Measurements from ENCODE around the gene NPTX1. TPM values are rescaled to one million over a fixed set of nuclear protein-coding genes. Genes with fewer than 3 reads are reported as not detected.

The NPTX1 gene, protein sequence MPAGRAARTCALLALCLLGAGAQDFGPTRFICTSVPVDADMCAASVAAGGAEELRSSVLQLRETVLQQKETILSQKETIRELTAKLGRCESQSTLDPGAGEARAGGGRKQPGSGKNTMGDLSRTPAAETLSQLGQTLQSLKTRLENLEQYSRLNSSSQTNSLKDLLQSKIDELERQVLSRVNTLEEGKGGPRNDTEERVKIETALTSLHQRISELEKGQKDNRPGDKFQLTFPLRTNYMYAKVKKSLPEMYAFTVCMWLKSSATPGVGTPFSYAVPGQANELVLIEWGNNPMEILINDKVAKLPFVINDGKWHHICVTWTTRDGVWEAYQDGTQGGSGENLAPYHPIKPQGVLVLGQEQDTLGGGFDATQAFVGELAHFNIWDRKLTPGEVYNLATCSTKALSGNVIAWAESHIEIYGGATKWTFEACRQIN
- total RNA-seq: 0.53 TPM

- DNase-seq (ENCODE audit: low spot score) (no peak), ATAC-seq (no peak)
- intact Hi-C loops (cut with DNase I): no loop called here
These were observed at the start of gene NPTX1 for GRCh38 chr17:80475910-80476876. Gene NPTX1, minus strand, starts transcription at chr17:80476607. Its CDS starts 161 bp downstream, at chr17:80476446.

GRCh38 chr17:80523956-80524712 lies 47.7 kb upstream of the NPTX1 start:
- peak; percentile 50 for ATAC-seq
- DNase-seq (ENCODE audit: low spot score): no peak
- intact Hi-C loops (cut with DNase I): no loop called here

DNA sequence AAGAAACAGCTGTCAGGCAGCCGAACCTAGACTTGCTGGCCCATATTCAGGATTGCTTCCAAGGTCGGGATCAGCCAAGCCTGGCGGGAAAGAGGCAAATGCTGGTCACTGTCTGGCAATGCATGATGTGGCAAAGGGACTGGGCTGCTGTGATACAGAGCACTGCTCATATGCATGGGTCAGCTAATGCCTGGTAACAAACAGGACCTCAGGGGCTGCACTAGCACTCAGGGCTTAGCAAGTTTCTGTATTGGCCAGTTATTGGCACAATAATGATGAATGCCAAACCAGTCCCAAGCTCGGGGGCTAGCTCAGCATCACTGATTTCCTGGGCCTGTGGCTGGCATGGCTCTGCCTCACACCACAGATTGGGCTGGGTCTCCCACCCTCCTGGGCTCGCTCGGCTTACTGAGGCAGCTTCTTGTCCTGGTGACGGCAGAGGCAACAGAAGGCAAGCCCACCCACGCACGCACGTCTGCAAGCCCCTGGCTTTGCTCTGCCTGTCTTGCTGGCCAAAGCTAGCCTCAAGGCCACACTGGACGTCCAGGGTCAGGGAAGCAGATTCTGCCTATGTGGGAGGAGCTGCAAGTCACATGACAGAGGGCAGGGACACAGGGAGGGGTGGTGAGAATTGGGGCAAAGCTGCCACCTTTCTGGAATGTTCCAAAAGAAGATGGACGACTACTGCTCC lies 46.8 kb upstream of the NPTX1 start:
- intact Hi-C loops (cut with DNase I): no loop called here
- DNase-seq (ENCODE audit: low spot score): no peak

GRCh38 chr17:80520810-80521455 lies 44.5 kb upstream of the NPTX1 start:
- intact Hi-C loops (cut with DNase I): no loop called here
- DNase-seq (ENCODE audit: low spot score) (no peak), ATAC-seq (no peak)

More for the DNA sequence above, 46.8 kb upstream of the NPTX1 start:
- peak; percentile 14 for ATAC-seq

- no peak for ATAC-seq
- intact Hi-C loops (cut with DNase I): no loop called here
- DNase-seq (ENCODE audit: low spot score): no peak
These were observed 42.8 kb upstream of the NPTX1 start for GRCh38 chr17:80519091-80519781.

- ATAC-seq (no peak), DNase-seq (ENCODE audit: low spot score) (no peak)
- intact Hi-C loops (cut with DNase I): no loop called here
These were observed 42.0 kb upstream of the NPTX1 start for GRCh38 chr17:80518392-80518791.

GRCh38 chr17:80517641-80518040 lies 41.2 kb upstream of the NPTX1 start:
- ATAC-seq (no peak), DNase-seq (ENCODE audit: low spot score) (no peak)
- intact Hi-C loops (cut with DNase I): no loop called here

DNA sequence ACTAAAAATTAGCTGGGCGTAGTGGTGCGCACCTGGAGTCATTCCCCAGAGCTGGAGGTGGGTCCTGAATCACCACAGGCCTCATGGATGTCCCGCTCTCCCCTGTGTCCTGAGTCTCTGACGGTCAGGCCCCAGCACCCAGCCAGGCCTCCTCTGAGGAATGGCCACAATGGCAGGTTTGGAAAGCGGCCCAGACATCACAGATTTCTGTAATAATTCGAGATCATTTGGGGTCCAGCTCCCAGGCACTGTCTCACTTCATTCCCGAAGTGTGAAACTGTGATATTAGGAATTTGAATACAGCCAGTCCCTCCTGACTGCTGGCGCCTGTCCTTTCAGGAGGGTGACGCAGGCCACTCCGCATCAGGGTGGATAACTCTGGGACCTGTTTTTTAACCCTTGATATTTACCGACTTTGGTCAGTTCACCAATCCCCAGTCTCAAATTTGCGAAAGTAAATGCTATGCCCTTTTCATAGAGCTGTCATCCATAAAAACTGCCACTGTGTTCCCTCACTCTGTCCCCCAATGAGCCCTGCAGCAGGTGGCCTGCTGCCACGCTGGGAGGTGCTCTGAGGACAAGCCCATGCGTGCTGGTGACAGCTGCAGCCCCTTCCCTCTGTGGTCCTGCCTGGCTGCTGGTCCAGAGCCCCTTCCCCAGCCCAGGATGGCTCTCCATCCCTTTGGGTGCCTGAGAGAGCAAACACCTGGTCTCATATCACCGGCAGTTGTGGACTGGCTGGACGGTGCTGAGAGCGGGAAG lies 39.9 kb upstream of the NPTX1 start:
- intact Hi-C loops (cut with DNase I): no loop called here
- ATAC-seq (no peak), DNase-seq (ENCODE audit: low spot score) (no peak)

GRCh38 chr17:80513892-80514291 lies 37.5 kb upstream of the NPTX1 start:
- ATAC-seq (peak; percentile 62), DNase-seq (ENCODE audit: low spot score) (no peak)
- intact Hi-C loops (cut with DNase I): no loop called here

GRCh38 chr17:80513201-80513600 lies 36.8 kb upstream of the NPTX1 start:
- DNase-seq (ENCODE audit: low spot score): no peak
- intact Hi-C loops (cut with DNase I): no loop called here
- peak; percentile 43 for ATAC-seq

DNA sequence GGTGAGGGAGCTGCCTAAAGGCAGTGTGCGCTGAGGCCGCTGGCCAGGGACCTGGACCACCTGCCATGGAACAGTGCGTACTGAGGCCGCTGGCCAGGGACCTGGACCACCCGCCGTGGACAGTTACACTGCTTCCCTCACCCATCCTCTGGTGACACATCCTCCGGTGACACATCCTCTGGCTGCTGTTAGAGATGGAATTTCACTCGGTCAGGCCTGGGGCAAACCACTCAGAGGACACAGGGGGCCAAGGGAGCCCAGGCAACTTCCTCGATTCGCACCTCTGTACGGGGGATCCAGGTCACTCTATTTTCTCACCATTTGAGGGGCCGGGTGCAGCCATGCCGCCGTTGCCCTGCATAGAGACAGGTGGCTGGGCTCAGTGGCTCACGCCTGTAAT lies 35.8 kb upstream of the NPTX1 start:
- DNase-seq (ENCODE audit: low spot score) (no peak), ATAC-seq (no peak)

GRCh38 chr17:80511222-80512180 lies 35.1 kb upstream of the NPTX1 start:
- DNase-seq (ENCODE audit: low spot score): no peak
- ATAC-seq: no peak
- intact Hi-C loops (cut with DNase I): no loop called here

More for the DNA sequence above, 35.8 kb upstream of the NPTX1 start:
- intact Hi-C loops (cut with DNase I): no loop called here

DNA sequence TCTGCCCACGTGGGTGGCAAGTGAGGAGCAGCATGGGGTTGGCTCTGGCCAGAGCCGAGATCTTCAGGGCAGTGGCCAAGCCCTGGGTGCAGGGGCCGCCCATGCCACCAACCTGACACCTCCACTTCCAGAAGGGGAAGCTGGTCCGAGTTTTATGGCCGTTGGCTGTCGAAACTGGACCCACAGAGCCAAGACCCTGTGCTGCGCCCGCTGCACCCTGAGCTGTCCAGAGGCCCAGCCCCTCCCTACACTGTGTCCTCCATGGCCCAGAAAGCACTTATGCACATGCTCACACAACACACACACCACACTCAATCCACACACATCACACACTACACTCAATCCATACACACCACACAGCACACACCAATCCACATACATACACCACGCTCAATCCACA lies 34.4 kb upstream of the NPTX1 start:
- DNase-seq (ENCODE audit: low spot score) (no peak), ATAC-seq (no peak)
- intact Hi-C loops (cut with DNase I): no loop called here

GRCh38 chr17:80510132-80510531 lies 33.7 kb upstream of the NPTX1 start:
- ATAC-seq (no peak), DNase-seq (ENCODE audit: low spot score) (no peak)
- intact Hi-C loops (cut with DNase I): no loop called here

- DNase-seq (ENCODE audit: low spot score) (no peak), ATAC-seq (no peak)
- intact Hi-C loops (cut with DNase I): no loop called here
These were observed 32.9 kb upstream of the NPTX1 start for GRCh38 chr17:80509311-80509710.

DNA sequence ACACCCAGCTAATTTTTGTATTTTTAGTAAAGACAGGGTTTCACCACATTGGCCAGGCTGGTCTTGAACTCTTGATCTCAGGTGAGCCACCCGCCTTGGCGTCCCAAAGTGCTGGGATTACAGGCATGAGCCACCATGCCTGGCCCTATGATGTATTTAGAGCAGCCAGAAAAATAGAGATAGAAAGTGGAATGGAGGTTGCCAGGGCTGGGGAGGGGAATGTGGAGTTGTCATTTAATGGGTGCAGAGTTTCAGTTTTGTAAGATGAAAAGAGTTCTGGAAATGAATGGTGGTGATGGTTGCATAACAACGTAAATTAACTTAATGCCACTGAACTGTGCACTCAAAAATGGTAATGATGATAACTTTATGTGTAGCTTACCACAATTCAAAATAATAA lies 31.6 kb upstream of the NPTX1 start:
- no peak for DNase-seq (ENCODE audit: low spot score)
- intact Hi-C loops (cut with DNase I): no loop called here
- ATAC-seq: no peak
